Right lobe of liver (tissue), 4 donors: ENCODE data around the gene TBCA.

ENCODE experiments used
- POLR2A ChIP-seq: fragments of 450-650 bp; IDR thresholded peaks from one replicate; pipeline ENCODE4 v1.6.1; 2017; ENCODE audit warnings: antibody characterized with exemption, mild to moderate bottlenecking
- TF ChIP-seq, protein P1 (sequence below), 4 donors: fragments of 200-600 bp in 3 of 4; fragments of 450-650 bp in 1 of 4; IDR thresholded peaks; one replicate each; pipeline versions ENCODE4 v1.5.1 to v1.8.0; 2016 to 2022; ENCODE audit warnings: antibody characterized with exemption in 4 of 4, mild to moderate bottlenecking in 2 of 4
- donor health status: DM: no; HTN: no; CAD: no.
- donor health status: DM: no; HTN: no; CAD: no.
- donor health status: DM: no; HTN: yes; CAD: no.

DNA sequence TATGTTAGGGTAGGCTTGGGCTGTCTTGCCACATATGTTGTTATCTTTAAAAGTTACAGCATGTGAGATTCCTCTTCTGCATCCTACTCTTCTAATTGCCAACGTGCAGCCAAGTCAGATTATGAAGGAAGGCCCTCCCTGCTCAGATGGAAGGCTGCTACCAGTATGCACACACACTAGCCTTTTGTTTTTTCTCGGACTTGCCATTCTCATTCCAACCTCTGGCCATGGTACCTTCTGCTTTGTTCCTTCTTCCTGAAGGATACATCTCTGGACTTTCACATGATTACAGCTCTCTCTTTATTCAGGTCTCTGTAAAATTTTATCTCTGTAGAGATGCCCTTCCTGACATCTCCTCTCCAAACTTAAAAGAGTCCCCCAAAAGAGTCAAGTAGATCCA lies 124.8 kb downstream of the TBCA start:
- TF ChIP-seq POLR2A: no peak
- TF ChIP-seq, protein P1, sequence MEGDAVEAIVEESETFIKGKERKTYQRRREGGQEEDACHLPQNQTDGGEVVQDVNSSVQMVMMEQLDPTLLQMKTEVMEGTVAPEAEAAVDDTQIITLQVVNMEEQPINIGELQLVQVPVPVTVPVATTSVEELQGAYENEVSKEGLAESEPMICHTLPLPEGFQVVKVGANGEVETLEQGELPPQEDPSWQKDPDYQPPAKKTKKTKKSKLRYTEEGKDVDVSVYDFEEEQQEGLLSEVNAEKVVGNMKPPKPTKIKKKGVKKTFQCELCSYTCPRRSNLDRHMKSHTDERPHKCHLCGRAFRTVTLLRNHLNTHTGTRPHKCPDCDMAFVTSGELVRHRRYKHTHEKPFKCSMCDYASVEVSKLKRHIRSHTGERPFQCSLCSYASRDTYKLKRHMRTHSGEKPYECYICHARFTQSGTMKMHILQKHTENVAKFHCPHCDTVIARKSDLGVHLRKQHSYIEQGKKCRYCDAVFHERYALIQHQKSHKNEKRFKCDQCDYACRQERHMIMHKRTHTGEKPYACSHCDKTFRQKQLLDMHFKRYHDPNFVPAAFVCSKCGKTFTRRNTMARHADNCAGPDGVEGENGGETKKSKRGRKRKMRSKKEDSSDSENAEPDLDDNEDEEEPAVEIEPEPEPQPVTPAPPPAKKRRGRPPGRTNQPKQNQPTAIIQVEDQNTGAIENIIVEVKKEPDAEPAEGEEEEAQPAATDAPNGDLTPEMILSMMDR (IDR thresholded peaks at IDR 0.05): no peak
